ENCODE data around the gene PCNX4.
"Not testable (repeated sequence)": the region's sequence is repeated elsewhere in the genome, so short reads cannot be mapped to it uniquely, and the experiment has no call there.

Gene PCNX4

DNA sequence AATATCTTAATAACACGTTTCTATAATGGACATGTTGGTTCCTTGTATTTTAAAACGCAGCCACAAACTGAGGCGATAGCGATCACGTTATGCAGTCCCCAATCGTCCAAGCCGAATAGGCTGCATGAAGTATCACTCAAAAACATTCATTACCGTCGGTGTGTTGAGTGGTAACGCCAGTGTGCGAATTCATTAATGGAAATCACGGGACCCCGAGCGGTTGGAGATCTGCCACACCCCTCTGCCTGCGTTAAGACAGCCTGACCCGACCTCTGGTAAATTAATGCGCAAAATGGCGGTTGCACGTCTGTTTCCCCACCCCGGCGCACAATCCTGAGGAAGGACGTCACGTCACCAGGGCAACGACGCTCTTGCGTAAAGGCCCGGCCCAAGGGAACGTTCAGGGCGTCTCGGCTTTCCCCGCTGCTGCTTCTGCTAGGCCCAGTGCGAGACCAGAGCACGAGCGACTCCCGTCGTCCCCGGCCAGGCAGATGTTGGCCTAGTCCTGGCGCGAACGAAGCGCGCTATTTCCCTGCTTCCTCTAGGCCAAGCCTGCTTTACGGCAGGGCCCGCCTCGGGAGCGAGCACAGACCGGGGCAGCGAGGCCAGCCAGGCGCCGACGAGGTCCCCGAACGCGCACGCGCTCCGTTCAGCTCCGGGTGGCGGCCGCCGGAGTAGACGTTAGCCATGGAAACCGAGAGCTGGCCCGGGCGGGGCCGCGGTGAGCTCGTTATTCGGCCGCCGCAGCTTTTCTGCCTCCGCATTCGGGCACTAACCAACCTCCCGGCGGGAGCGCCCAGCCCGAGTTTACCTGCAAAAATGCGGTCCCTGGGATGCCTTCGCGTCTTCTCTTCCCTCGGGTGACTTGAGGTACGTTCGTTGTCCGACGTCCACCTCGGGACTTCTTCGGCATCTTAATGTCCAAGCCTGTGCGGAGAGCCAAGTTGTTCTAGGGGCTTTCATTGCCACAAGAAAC lies at the start of gene PCNX4:
Gene PCNX4, plus strand, starts transcription at position 374 of the 976 bp plus-strand sequence. CDS start 15,716 bp downstream, outside the sequence.
- Mint-ChIP-seq H3K4me3 (peak within 1 kb of the TSS; percentile 93), H3K27ac (peak within 1 kb of the TSS; percentile 97), H3K27me3 (no peaks in the 10 kb centered on the region), H3K4me1 (ENCODE audit: low read depth) (peaks cover 37% of the 10 kb centered on the region), H3K36me3 (peaks cover 14% of the 10 kb centered on the region), H3K9me3 (ENCODE audit: low read depth) (peaks cover 4% of the 10 kb centered on the region)

DNA sequence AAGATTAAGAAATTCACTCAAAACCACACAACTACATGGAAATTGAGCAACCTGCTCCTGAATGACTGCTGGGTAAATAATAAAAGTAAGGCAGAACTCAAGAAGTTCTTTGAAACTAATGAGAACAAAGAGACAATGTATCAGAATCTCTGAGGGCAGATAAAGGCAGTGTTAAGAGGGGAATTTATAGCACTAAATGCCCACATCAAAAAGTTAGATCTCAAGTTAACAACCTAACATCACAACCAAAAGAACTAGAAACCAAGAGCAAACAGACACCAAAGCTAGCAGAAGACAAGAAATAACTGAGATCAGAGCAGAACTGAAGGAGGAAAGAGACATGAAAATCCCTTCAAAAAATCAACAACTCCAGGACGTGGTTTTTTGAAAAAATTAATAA lies 43.7 kb upstream of the PCNX4 start:
- Mint-ChIP-seq H3K4me1 (ENCODE audit: low read depth) (peaks cover 54% of the 10 kb centered on the region), H3K36me3 (peaks cover 12% of the 10 kb centered on the region), H3K9me3 (ENCODE audit: low read depth) (peaks cover 10% of the 10 kb centered on the region), H3K27ac (peak overlapping the region; percentile 30), H3K4me3 (peak overlapping the region; percentile 49)
- not testable (repeated sequence) for H3K27me3 Mint-ChIP-seq

DNA sequence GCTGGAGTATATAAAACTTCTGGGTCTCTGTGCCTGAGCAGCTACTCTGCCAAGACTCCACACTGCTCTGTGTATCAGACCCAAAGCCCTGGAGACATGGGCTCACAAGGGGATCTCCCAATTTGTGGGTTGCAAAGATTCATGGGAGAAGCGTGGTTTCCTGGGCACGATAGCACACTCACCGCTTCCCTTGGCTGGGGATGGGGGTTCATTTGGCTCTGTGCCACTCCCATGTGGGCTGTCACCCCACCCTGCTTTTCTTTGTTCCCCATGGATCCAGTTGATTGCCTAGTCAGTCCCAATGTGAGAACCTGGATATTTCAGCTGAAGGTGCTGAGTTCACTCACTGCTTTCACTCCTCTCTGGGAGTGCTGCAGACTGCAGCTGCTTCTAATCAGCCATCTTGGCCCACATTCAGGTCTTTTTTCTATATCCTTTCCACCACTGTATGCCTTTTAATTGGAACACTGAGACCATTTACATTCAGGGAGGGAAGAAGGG lies 40.0 kb upstream of the PCNX4 start:
- Mint-ChIP-seq H3K36me3 (no peaks in the 10 kb centered on the region), H3K4me3 (peak overlapping the region; percentile 44), H3K9me3 (ENCODE audit: low read depth) (no peaks in the 10 kb centered on the region), H3K27ac (peak overlapping the region; percentile 4), H3K4me1 (ENCODE audit: low read depth) (peaks cover 50% of the 10 kb centered on the region), H3K27me3 (no peaks in the 10 kb centered on the region)

DNA sequence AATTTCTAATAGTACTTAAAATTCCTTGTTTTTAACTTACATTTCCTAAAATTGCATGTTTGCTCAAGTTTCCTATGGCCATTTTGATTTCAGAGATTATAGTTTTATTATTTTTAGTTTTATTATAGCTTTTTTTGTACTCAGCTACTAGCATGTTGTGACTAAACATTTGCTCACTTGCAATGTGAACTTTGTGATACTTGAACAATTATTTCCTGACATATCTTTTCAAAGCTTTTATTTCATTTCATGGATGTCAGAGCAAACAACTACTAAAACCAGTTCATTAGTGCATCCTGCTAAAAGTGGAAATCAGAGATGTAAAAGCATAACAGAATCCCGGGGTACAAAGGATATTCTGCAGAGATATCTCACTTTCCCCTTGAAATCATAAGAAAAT lies 33.6 kb upstream of the PCNX4 start:
- Mint-ChIP-seq H3K36me3 (no peaks in the 10 kb centered on the region), H3K4me3 (no peak overlapping the region), H3K27ac (no peak overlapping the region)

DNA sequence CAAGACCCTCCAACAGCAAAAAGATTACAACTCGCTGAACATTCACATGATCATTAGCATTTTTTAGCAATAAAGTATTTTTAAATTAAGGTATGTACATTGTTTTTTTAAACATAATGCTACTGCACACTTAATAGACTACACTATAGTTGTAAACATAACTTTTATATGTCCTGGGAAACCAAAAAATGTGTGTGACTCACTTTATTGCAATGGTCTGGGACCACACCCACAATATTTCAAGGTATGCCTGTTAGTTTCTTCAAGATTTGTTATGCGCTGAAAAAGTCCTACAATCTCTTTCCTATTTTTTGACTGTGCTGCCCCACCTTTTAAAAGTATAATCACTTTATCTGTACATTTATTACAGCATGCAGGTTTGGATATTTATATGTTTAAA lies 30.4 kb upstream of the PCNX4 start:
- no peaks in the 10 kb centered on the region for H3K27me3 Mint-ChIP-seq
- H3K4me1 Mint-ChIP-seq (ENCODE audit: low read depth): no peaks in the 10 kb centered on the region
- H3K4me3 Mint-ChIP-seq: no peak overlapping the region
- H3K36me3 Mint-ChIP-seq: no peaks in the 10 kb centered on the region
- no peaks in the 10 kb centered on the region for H3K9me3 Mint-ChIP-seq (ENCODE audit: low read depth)
- no peak overlapping the region for H3K27ac Mint-ChIP-seq

More for the DNA sequence above, 33.6 kb upstream of the PCNX4 start:
- Mint-ChIP-seq H3K9me3 (ENCODE audit: low read depth) (no peaks in the 10 kb centered on the region), H3K27me3 (no peaks in the 10 kb centered on the region), H3K4me1 (ENCODE audit: low read depth) (no peaks in the 10 kb centered on the region)

- Mint-ChIP-seq H3K27ac (no peak overlapping the region), H3K9me3 (ENCODE audit: low read depth) (no peaks in the 10 kb centered on the region), H3K4me3 (no peak overlapping the region), H3K4me1 (ENCODE audit: low read depth) (no peaks in the 10 kb centered on the region), H3K36me3 (no peaks in the 10 kb centered on the region), H3K27me3 (no peaks in the 10 kb centered on the region)
Measured at GRCh38 chr14:60064491-60065072, 27.1 kb upstream of the PCNX4 start.

DNA sequence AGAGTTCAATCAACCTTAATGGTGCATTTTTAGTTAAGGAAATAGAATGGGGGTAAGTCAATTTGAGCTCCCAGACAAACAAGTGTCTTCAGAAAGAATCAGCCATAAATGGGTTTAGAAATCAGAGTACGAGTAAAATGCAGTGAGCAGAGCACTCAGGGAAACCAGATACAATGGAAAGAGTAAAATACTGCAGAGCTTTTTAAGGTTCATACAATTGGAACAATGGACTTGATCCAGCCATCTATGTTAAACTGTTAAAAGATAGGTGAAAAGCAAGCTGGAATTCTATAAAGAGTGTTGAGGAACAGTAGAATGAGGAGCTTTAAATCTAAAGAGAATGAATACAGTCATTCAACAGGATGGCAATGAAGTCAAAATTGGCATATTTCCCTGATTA lies 23.8 kb upstream of the PCNX4 start:
- Mint-ChIP-seq H3K27me3 (no peaks in the 10 kb centered on the region), H3K4me3 (no peak overlapping the region), H3K4me1 (ENCODE audit: low read depth) (no peaks in the 10 kb centered on the region), H3K27ac (no peak overlapping the region), H3K36me3 (no peaks in the 10 kb centered on the region), H3K9me3 (ENCODE audit: low read depth) (no peaks in the 10 kb centered on the region)

- Mint-ChIP-seq H3K27ac (no peak overlapping the region), H3K4me3 (no peak overlapping the region), H3K27me3 (peaks cover 1% of the 10 kb centered on the region), H3K9me3 (ENCODE audit: low read depth) (no peaks in the 10 kb centered on the region), H3K36me3 (peaks cover 2% of the 10 kb centered on the region), H3K4me1 (ENCODE audit: low read depth) (peaks cover 6% of the 10 kb centered on the region)
Measured at GRCh38 chr14:60079723-60080122, 12.0 kb upstream of the PCNX4 start.

- no peaks in the 10 kb centered on the region for H3K27me3 Mint-ChIP-seq
- no peak overlapping the region for H3K27ac Mint-ChIP-seq
- no peaks in the 10 kb centered on the region for H3K4me1 Mint-ChIP-seq (ENCODE audit: low read depth)
- no peak overlapping the region for H3K4me3 Mint-ChIP-seq
- no peaks in the 10 kb centered on the region for H3K9me3 Mint-ChIP-seq (ENCODE audit: low read depth)
- peaks cover 2% of the 10 kb centered on the region for H3K36me3 Mint-ChIP-seq
Measured at GRCh38 chr14:60085085-60085484, 6.6 kb upstream of the PCNX4 start.

GRCh38 chr14:60085693-60086092 lies 6.0 kb upstream of the PCNX4 start:
- Mint-ChIP-seq H3K4me3 (no peak overlapping the region), H3K27me3 (no peaks in the 10 kb centered on the region), H3K9me3 (ENCODE audit: low read depth) (no peaks in the 10 kb centered on the region), H3K27ac (no peak overlapping the region), H3K36me3 (peaks cover 2% of the 10 kb centered on the region), H3K4me1 (ENCODE audit: low read depth) (peaks cover 2% of the 10 kb centered on the region)

- peaks cover 2% of the 10 kb centered on the region for H3K4me1 Mint-ChIP-seq (ENCODE audit: low read depth)
- H3K27me3 Mint-ChIP-seq: no peaks in the 10 kb centered on the region
- H3K9me3 Mint-ChIP-seq (ENCODE audit: low read depth): no peaks in the 10 kb centered on the region
- H3K27ac Mint-ChIP-seq: no peak overlapping the region
- peaks cover 2% of the 10 kb centered on the region for H3K36me3 Mint-ChIP-seq
- H3K4me3 Mint-ChIP-seq: no peak overlapping the region
Measured at GRCh38 chr14:60087668-60088067, 4.1 kb upstream of the PCNX4 start.

GRCh38 chr14:60089221-60089620 lies 2.5 kb upstream of the PCNX4 start:
- H3K4me3 Mint-ChIP-seq: no peak overlapping the region
- H3K36me3 Mint-ChIP-seq: peaks cover 8% of the 10 kb centered on the region
- no peak overlapping the region for H3K27ac Mint-ChIP-seq
- peaks cover 17% of the 10 kb centered on the region for H3K4me1 Mint-ChIP-seq (ENCODE audit: low read depth)
- no peaks in the 10 kb centered on the region for H3K27me3 Mint-ChIP-seq
- peaks cover 2% of the 10 kb centered on the region for H3K9me3 Mint-ChIP-seq (ENCODE audit: low read depth)

GRCh38 chr14:60090864-60091519 lies 731 bp upstream of the PCNX4 start:
- Mint-ChIP-seq H3K36me3 (peaks cover 14% of the 10 kb centered on the region), H3K27me3 (no peaks in the 10 kb centered on the region), H3K9me3 (ENCODE audit: low read depth) (peaks cover 4% of the 10 kb centered on the region), H3K4me1 (ENCODE audit: low read depth) (peaks cover 35% of the 10 kb centered on the region), H3K27ac (peak overlapping the region; percentile 97), H3K4me3 (peak overlapping the region; percentile 93)

GRCh38 chr14:60092526-60092920 lies 800 bp downstream of the PCNX4 start:
- H3K27ac Mint-ChIP-seq: peak overlapping the region; percentile 97
- peaks cover 37% of the 10 kb centered on the region for H3K4me1 Mint-ChIP-seq (ENCODE audit: low read depth)
- H3K9me3 Mint-ChIP-seq (ENCODE audit: low read depth): peaks cover 4% of the 10 kb centered on the region
- no peaks in the 10 kb centered on the region for H3K27me3 Mint-ChIP-seq
- H3K4me3 Mint-ChIP-seq: peak overlapping the region; percentile 93
- peaks cover 17% of the 10 kb centered on the region for H3K36me3 Mint-ChIP-seq

- Mint-ChIP-seq H3K4me3 (peak overlapping the region; percentile 93), H3K9me3 (ENCODE audit: low read depth) (peaks cover 4% of the 10 kb centered on the region), H3K4me1 (ENCODE audit: low read depth) (peaks cover 40% of the 10 kb centered on the region), H3K27me3 (no peaks in the 10 kb centered on the region), H3K36me3 (peaks cover 21% of the 10 kb centered on the region), H3K27ac (peak overlapping the region; percentile 97)
Measured at GRCh38 chr14:60093080-60093479, 1.4 kb downstream of the PCNX4 start.
